NCI-H69 (cell line): Measurements from ENCODE around the gene PHLDB2.
"Not testable (repeated sequence)": the region's sequence is repeated elsewhere in the genome, so short reads cannot be mapped to it uniquely, and the experiment has no call there.

ENCODE experiments used
- DNase-seq: peaks from one replicate; lab custom pipeline; 2025; lab: John Stamatoyannopoulos, UW

Gene PHLDB2

DNA sequence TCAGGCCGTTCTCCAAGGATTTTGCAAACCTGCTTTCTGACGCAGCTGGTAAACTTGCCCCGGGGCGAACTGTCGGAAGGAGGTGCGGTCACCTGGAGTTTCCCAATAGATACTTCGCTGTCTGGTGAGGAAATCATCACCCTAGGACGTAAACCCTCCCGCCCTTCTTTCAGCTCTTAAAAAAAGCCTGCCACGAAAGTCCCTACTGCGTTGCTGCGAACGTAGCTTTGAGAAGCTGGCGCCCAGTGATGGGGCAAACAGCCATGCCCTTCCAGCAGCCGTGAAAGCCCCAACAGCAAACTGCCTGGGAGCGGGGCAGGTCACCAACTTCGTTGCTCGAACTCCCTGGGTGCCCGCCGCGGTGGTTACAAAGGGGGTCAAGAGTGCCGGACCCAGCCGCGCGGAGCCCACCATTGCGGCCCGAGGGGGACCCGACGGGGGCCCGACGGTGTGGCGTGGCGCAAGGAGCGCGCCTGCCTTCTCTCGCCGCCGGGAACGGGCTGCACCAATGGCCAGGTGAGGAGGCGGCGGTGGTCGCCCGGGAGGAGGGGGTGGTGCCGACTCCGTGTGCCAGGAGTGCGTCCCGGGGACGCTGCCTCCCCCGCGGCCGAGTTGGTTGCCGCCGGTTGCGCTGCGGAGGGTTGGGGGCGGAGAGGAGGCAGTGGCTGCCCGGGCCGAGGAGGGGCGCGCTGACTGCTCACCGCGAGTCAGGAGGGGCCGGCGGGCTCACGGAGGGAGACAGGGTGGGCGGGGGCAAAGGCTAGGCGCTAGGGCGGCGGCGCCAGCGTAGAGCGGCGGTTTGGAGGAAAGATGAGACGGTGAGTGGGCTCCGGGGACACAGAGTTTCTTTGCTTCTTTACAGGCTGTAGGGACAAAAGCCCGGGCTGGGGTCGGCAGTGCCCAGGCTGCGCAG is at the start of gene PHLDB2:
Gene PHLDB2 (plus strand): TSS at position 205 of the 913 bp plus-strand sequence. CDS start 24,813 bp downstream, outside the sequence.
- peak; percentile 80 for DNase-seq

DNA sequence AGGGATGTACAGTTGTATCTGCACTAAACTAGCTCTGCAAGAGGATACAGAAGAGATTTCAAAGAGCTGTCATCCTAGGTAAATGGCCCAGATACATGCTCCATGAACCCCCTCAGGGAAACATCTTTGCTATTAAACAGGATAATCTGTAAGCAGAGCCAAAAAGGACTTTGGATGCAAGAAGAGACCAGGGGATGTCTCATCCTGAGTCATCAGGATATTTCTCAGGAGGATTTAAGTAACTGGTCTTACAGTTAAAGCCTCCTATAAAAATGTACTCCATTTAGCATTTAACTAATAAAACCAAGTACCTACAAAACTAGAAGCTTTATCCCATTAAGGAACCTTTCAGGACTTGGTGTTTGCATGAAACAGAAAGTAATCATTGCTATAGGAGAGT is 48.2 kb upstream of the PHLDB2 start:
- DNase-seq, result no peak

GRCh38 chr3:111811811-111812210 is 47.3 kb upstream of the PHLDB2 start:
- no peak for DNase-seq

DNA sequence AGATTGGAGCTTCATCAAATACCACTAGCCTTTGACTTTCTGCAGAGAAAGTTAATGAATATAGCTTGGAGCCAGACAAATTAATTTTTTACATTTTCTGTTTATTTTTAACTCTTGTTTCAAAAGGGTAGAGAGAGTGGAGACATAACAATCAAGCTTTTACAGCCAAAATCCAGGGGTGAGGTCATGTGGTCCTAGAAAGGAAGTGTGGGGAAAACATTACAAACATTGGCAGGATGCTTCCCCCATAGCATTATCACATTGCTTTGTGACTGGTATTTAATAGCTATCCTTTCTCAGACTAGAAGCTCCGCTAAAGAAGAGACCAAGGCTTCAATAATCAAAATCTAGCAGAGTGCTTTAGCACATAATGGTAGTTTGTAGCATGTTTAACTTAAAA is 46.4 kb upstream of the PHLDB2 start:
- no peak for DNase-seq

GRCh38 chr3:111813441-111813840 is 45.6 kb upstream of the PHLDB2 start:
- DNase-seq, result no peak

DNA sequence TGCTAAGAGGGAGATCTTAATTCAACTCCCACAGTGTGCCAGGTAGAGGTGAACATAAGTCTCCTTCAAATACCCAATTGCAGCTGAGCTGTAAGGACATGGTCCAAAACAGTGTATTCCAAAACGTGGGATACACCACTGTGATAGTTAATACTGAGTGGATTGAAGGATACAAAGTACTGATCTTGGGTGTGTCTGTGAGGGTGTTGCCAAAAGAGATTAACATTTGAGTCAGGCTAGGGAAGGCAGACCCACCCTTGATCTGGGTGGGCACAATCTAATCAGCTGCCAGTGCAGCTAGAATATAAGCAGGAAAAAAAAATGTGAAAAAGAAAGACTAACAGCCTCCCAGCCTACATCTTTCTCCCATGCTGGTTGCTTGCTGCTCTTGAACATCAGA is 45.1 kb upstream of the PHLDB2 start:
- no peak for DNase-seq

- not testable (repeated sequence) for DNase-seq
Observed at GRCh38 chr3:111816771-111817170, 42.3 kb upstream of the PHLDB2 start.

GRCh38 chr3:111819927-111820326 is 39.1 kb upstream of the PHLDB2 start:
- DNase-seq, result no peak

DNA sequence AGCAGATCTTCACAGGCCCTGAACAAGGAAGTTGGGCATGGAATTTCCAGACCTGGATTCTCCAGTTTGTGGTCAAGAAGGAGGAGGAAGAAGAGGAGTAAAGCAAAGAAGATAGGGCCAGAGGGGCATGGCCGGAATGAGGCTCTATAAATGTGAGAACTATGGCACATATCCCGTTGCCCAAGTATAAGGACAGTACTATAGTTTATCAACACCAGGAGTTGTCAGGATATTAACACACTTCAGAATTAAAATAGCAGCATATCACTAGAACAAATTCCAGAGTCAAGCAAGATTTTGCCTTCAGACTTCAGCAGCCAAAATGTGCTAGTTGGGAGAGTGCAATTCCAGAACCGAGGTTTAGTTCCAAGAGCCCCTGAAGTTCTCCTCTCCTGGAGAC is 38.4 kb upstream of the PHLDB2 start:
- DNase-seq, result no peak

GRCh38 chr3:111821891-111822290 is 37.2 kb upstream of the PHLDB2 start:
- DNase-seq, result no peak

GRCh38 chr3:111822804-111823203 is 36.3 kb upstream of the PHLDB2 start:
- DNase-seq, result no peak

GRCh38 chr3:111823341-111823855 is 35.7 kb upstream of the PHLDB2 start:
- DNase-seq, result no peak

GRCh38 chr3:111824351-111824750 is 34.7 kb upstream of the PHLDB2 start:
- DNase-seq, result no peak

DNA sequence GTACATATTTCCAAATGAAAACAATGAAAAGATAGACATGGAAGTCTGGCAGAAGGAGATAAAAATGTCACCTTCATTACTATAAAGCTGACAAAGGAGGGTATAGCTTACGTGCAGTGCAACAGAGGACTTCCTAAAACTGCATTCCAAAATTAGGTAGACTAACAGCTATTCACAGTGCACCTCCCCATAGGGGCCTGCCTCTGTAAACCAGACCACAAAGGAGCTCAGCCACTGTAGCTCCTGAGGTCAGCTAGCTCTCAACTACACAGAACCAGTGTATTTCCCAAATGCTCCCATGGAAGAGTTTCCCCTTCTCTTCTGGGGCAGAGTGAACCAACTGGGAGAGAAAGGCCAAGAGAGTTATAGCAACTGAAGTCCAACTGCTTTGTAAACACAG is 31.2 kb upstream of the PHLDB2 start:
- DNase-seq, result no peak

DNA sequence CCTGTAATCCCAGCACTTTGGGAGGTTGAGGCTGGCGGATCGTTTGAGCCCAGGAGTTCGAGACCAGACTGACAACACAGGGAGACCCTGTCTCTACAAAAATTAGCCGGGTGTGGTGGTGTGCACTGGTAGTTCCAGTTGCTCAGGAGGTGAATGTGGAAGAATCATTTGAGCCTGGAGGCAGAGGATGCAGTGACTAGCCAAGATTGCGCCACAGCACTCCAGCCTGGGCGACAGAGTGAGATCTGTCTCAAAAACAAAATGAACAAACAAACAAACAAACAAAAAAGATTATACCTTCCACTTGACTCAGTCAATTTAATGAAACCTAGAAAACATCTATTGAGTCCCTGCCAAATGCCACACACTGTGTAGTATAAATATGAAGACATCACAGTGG is 30.5 kb upstream of the PHLDB2 start:
- no peak for DNase-seq

GRCh38 chr3:111829023-111829422 is 30.0 kb upstream of the PHLDB2 start:
- no peak for DNase-seq

- no peak for DNase-seq
Observed at GRCh38 chr3:111831840-111832239, 27.2 kb upstream of the PHLDB2 start.

DNA sequence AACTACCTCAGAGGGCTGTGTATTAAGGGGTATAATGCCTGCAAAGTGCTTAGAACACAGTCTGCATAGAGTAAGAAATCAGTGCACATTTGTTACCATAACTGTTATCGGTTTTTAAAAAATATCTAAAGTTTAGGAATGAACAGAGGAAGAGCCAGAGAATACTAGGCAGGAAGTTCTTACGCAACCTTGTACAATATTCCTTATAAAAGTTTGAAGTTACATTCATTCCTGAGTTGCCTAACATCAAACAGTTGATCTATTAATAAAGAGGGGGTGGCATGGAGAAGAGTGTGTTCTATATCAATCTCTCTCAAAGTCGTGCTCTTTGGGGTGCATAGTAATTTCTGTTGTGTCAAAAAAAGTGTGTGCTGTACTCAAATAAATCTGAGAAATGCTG is 22.0 kb upstream of the PHLDB2 start:
- DNase-seq, result no peak

- DNase-seq, result no peak
Observed at GRCh38 chr3:111838133-111838532, 20.9 kb upstream of the PHLDB2 start.

GRCh38 chr3:111846039-111846438 is 13.0 kb upstream of the PHLDB2 start:
- DNase-seq, result no peak

- DNase-seq, result no peak
Observed at GRCh38 chr3:111846717-111847116, 12.3 kb upstream of the PHLDB2 start.

DNA sequence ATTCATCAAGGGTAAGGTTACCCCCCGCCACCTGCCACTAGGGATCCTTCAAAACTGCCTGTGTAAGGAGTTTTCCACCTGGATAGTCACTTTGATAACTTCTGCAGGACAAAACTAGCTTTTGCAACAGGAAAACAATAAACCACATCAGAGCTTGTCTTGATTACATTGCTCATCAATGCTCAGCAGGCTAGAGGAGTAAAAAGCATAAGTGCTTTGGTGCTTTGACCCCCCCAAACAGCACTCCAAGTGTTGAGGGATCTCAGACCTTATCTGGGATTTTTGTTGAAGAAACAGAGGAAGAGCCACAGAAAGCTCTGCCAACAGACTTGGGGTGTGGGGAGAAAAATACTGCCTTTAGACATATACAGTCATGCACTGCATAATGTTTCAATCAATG is 10.8 kb upstream of the PHLDB2 start:
- DNase-seq, result no peak

DNA sequence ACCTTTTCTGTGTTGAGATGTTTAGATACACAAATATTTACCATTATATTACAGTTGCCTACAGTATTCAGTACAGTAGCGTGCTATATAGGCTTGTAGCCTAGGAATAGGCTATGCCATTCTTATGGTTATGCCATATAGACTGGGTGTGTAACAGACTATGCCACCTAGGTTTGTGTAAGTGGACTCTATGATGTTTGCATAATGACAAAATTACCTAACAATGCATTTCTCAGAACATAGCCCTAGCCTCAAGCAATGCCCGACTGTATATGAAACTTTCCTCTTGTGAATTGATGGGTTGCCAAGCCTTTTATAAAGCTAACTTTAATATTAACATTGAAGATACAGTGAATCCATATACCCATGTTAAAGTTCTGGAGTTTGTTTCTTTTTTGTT is 10.3 kb upstream of the PHLDB2 start:
- no peak for DNase-seq

GRCh38 chr3:111850537-111850936 is 8.5 kb upstream of the PHLDB2 start:
- DNase-seq, result no peak
